Skeletal muscle satellite cell (primary cell): ENCODE data around the gene TAF11L12. TPM values are rescaled to one million over a fixed set of nuclear protein-coding genes. Genes with fewer than 3 reads are reported as not detected.
"Not testable (repeated sequence)": the region's sequence is repeated elsewhere in the genome, so short reads cannot be mapped to it uniquely, and the experiment has no call there.

Experiments
- H3K27me3 ChIP-seq: 2 replicates; pipeline ENCODE4 v1.7.0; 2013; ENCODE audit warnings: low read length; ENCODE audit not compliant: control insufficient read depth, insufficient read depth
- H3K36me3 ChIP-seq: 2 replicates; pipeline ENCODE4 v1.7.0; 2013; ENCODE audit warnings: mild to moderate bottlenecking, control low read depth, low read length; ENCODE audit not compliant: insufficient read depth
- H3K4me1 ChIP-seq: 2 replicates; pipeline ENCODE4 v1.7.0; 2013; ENCODE audit warnings: low read length; ENCODE audit not compliant: control insufficient read depth, insufficient read depth
- H3K4me2 ChIP-seq: 2 replicates; pipeline ENCODE4 v1.7.0; 2013; ENCODE audit warnings: mild to moderate bottlenecking, low read length
- H3K4me3 ChIP-seq: 2 replicates; pipeline ENCODE4 v1.7.0; 2013; ENCODE audit warnings: low read length
- H3K9ac ChIP-seq: 2 replicates; pipeline ENCODE4 v1.7.0; 2013; ENCODE audit warnings: mild to moderate bottlenecking, low read depth, low read length, moderate library complexity
- H3K9me3 ChIP-seq: replicated peaks from 2 replicates; pipeline ENCODE4 v1.7.0; 2013; ENCODE audit warnings: mild to moderate bottlenecking, control low read depth, low read length
- small RNA-seq: library from RNA; depleted of rRNA; stranded (forward); fragments of <200 nt; gene quantifications from one replicate; pipeline ENCODE3, GENCODE V24; 2012

The TAF11L12 gene

GRCh38 chr5:17631788-17632187 lies 21.6 kb downstream of the TAF11L12 start, which contains the start of gene TAF11L13:
TAF11L13 (plus strand) TSS chr5:17632088.
- not testable (repeated sequence) for H3K4me2 ChIP-seq, H3K4me1 ChIP-seq, H3K9me3 ChIP-seq, H3K27me3 ChIP-seq, H3K9ac ChIP-seq, H3K4me3 ChIP-seq, H3K36me3 ChIP-seq

GRCh38 chr5:17634160-17634559 lies 24.0 kb downstream of the TAF11L12 start, which contains the start of gene TAF11L14:
TAF11L14 (plus strand) TSS chr5:17634460.
- no peaks in the 10 kb centered on the region for H3K36me3 ChIP-seq

GRCh38 chr5:17649232-17649631 lies 39.0 kb downstream of the TAF11L12 start:
- not testable (repeated sequence) for H3K36me3 ChIP-seq, H3K4me1 ChIP-seq, H3K27me3 ChIP-seq, H3K4me2 ChIP-seq, H3K4me3 ChIP-seq, H3K9me3 ChIP-seq, H3K9ac ChIP-seq

More at GRCh38 chr5:17634160-17634559, 24.0 kb downstream of the TAF11L12 start, which contains the start of gene TAF11L14:
- no peaks in the 10 kb centered on the region for H3K27me3 ChIP-seq
- H3K4me3 ChIP-seq: no peak within 1 kb of the TSS
- no peak within 1 kb of the TSS for H3K9ac ChIP-seq
- no peaks in the 10 kb centered on the region for H3K9me3 ChIP-seq
- H3K4me1 ChIP-seq: no peaks in the 10 kb centered on the region
- no peak within 1 kb of the TSS for H3K4me2 ChIP-seq

- H3K4me2 ChIP-seq, H3K27me3 ChIP-seq, H3K36me3 ChIP-seq, H3K9me3 ChIP-seq, H3K9ac ChIP-seq, H3K4me3 ChIP-seq, H3K4me1 ChIP-seq: not testable (repeated sequence)
Observed at GRCh38 chr5:17655201-17655759, 45.1 kb downstream of the TAF11L12 start.

- Histone ChIP-seq H3K36me3 (no peaks in the 10 kb centered on the region), H3K9me3 (no peaks in the 10 kb centered on the region), H3K9ac (no peak overlapping the region), H3K27me3 (no peaks in the 10 kb centered on the region), H3K4me3 (no peak overlapping the region), H3K4me1 (no peaks in the 10 kb centered on the region), H3K4me2 (no peak overlapping the region)
Observed at GRCh38 chr5:17655921-17656320, 45.7 kb downstream of the TAF11L12 start.

Small RNA genes within 50 kb of the gene (small RNA-seq; reads per million reads assigned to genes)
- not detected for gene AC233724.1
- not detected for gene AC233724.2
- gene AC233724.3: not detected
- gene AC233724.4: not detected
- not detected for gene AC233724.6
- gene AC233724.7: not detected
